Central memory CD4-positive, alpha-beta T cell (primary cell): Measurements from ENCODE around the gene PRDM16.
"Not testable (repeated sequence)": the region's sequence is repeated elsewhere in the genome, so short reads cannot be mapped to it uniquely, and the experiment has no call there.

ENCODE experiments used
- DNase-seq: peaks from one replicate; pipeline ENCODE4 v3.0.0; 2022

PRDM16 gene

GRCh38 chr1:3145532-3146325 lies 76.7 kb downstream of the PRDM16 start:
- DNase-seq: no peak

DNA sequence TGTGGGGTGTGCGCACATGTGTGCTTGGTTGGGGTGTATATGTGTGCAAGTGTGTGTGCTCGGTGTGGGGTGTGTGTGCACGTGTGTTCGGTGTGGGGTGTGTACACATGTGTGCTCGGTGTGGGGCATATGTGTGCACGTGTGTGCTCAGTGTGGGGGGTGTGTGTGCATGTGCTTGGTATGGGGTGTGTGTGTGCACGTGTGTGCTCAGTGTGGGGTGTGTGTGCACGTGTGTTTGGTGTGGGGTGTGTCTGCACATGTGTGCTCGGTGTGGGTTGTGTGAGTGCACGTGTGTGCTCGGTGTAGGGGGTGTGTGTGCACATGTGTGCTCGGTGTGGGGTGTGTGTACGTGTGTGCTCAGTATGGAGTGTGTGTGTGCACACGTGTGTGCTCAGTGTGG lies 77.5 kb downstream of the PRDM16 start:
- DNase-seq: no peak

DNA sequence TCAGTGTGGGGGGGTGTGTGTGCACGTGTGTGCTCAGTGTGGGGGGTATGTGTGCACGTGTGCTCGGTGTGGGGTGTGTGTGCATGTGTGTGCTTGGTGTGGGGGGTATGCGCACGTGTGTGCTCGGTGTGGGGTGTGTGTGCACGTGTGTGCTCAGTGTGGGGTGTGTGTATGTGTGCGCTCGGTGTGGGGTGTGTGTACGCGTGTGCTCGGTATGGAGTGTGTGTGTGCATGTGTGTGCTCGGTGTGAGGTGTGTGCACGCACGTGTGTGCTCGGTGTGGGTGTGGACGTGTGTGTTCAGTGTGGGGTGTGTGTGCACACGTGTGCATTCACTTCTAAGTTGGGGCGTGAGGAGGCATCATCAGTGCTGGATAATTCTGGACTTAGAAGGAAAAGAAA lies 77.9 kb downstream of the PRDM16 start:
- DNase-seq: no peak

- DNase-seq: no peak
Observed at GRCh38 chr1:3148171-3148570, 79.2 kb downstream of the PRDM16 start.

GRCh38 chr1:3149277-3149676 lies 80.3 kb downstream of the PRDM16 start:
- DNase-seq: no peak

GRCh38 chr1:3151456-3151855 lies 82.5 kb downstream of the PRDM16 start:
- no peak for DNase-seq

- no peak for DNase-seq
Observed at GRCh38 chr1:3152143-3152542, 83.1 kb downstream of the PRDM16 start.

- DNase-seq: no peak
Observed at GRCh38 chr1:3153197-3153596, 84.2 kb downstream of the PRDM16 start.

- no peak for DNase-seq
Observed at GRCh38 chr1:3153902-3154795, 85.1 kb downstream of the PRDM16 start.

DNA sequence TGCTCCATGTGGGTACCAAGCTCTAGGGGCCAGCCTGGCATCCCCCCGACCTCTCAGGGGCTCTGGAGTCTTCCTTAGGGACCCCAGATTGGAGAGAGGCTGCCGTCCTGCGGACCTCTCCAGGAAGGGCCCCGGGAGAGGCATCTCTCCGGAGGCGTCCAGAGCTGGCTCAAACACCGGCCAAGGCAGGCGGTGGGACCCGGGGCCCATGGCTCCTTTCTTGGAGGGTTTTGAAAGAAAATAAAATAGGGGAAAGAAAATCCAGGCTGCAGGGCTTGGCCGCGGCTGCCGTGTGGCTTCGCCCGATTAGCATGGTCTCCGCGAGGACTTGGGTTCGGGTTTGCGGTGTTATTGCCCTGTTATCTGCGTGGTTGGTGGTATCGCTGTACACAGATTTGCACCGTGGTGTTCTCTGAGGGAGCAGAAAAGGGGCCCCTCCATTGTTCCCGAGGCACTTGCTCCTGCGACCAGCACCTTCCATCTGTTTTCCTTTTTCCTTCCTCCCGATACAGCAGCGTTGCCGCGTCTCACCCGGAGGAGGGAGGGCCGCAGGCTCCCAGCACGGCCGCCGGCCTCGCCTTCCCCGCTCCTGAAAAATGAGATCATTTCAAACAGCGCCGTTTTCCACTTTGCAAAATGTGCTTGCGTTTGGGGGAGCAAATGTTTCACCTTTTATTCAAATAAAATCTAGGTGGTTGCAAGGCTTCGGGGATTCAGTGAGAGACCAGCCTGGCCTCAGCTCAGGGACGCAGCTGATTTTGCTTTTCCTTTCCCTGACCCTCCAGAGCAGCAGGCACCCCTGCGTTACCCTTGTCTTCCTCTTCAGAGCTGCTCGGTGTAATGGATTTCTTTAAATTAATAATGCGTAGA lies 86.3 kb downstream of the PRDM16 start:
- DNase-seq: no peak

- no peak for DNase-seq
Observed at GRCh38 chr1:3155926-3156220, 86.9 kb downstream of the PRDM16 start.

DNA sequence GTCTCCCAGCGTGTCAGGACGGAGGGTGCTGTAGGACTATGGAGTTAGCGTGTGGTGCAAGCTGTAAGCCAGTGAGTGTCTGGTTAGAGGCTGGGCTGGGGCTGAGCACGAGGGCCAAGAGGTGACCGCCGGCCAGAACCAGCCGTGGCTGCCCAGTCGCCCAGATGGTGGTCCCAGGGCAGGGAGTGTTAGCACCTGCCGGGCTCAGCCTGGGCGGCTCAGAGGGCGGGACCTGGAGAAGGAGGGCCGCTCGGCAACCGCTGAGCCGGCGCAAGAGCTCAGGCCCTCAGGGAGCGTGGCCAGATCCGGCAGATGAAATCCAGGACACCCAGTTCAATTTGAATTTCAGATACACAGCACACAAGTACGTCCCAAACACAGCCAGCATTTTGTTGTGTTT lies 87.9 kb downstream of the PRDM16 start:
- no peak for DNase-seq

- DNase-seq: no peak
Observed at GRCh38 chr1:3158347-3158746, 89.3 kb downstream of the PRDM16 start.

DNA sequence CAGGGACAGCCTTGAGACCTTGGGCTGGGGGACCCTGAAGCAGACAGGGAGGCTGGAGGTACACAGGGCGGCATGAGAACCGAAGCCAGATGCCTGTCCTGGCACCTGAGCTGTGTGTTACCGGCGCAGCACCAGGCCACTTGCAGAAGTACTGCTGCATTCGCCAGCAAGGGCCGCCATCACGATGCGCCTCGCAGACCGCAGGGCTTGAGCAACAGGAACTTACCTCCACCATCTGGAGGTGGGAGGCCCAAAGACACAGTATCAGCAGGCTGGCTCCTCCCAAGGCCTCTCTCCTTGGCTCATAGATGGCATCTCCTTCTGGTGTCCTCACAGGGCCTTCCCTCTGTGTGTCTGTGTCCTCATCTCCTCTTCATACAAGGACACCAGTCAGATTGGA lies 90.1 kb downstream of the PRDM16 start:
- DNase-seq: no peak

- no peak for DNase-seq
Observed at GRCh38 chr1:3159996-3160395, 91.0 kb downstream of the PRDM16 start.

DNA sequence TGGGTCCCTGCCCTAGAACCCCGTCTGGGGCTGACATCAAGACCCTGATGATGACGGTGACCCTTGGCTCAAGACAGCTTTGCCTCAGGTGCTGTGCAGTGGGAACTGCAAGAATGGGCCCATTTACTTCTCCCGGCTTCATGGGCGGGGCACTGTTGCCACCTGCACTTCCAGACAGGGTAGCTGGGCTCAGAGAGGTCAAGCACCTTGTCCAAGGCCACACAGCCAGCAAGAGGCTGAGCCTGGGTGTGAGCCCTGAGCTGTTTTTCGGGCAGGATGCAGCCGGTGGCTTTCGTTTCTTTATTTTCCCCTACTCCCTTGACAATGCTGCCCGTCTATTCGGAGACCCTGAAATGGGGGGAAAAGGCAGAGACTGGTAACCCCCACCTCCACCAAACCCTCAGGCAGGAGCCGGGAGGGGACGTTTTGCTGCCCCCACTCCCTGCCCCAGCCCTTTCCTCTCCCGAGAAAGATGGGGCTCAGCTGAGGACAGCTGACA lies 91.7 kb downstream of the PRDM16 start:
- no peak for DNase-seq

DNA sequence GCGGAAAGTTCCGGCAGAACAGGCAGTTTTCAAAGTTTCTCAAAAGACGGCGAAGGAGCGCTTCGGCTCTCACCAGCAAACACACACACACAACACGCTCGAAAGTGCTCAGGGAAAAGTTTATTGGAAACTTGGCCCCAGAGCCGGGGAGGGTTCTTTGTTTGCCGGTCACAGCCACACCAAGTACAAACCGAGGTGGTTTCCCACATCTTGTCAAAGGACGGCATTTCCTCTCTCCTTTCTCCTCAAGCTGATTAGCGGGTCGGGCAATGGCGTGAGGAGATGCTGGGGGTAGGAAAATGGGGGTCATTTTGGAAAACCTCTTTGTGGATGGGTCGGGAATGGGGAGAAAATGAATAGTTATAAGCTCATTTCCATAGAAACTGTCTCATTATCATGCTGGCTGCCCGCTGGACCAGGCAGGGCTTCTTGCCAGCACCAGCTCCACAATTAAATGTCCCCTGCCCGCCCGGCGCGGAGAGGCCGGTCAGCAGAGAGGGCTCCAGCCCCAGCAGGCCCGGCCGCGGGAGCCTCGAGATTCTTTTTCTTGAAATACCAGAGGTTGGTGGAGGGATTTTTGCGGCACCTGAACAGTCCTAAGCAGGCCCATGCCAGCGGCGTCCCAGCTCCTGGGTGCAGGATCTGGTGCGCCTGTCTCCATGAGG lies 92.3 kb downstream of the PRDM16 start:
- DNase-seq: no peak

- DNase-seq: no peak
Observed at GRCh38 chr1:3162322-3162882, 93.4 kb downstream of the PRDM16 start.

DNA sequence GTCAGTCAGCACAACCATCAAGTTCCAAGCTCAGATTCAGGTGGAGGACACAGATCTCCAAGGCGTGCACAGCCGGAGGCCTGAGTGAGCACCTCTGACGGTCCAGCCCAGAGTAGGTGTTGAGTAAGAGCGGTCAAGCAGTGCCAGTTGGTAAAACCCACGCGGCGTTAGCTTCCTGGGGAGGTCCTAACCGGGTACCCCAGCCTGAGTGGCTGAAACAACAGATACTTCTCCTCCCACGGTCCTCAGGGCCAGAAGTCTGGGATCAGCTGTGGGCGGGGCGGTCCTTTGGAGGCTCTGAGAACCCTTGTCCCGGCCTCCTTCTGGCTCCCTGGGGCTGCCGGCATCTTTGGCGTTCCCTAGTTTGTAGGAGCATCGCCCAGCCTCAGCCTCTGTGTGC lies 94.4 kb downstream of the PRDM16 start:
- DNase-seq: no peak

DNA sequence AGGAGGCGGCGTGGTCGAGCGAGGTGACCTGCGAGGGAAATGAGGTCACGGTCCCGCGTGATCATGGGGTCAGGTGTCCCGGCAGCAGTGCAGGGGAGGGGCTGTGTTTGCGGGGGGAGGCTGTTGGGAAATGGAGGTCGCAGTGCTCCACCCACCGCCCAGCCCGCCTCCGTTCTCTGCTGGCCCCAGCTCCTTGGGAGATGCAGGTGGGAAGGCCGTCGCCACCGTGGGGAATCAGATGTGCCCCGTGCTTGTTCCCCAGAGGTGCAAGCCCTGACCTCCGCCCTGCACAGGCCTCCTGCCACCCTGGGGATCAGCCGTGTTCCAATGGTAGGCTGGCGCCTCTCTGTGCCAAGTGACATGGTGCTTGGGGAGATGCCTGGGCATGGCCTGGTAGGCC lies 95.7 kb downstream of the PRDM16 start:
- no peak for DNase-seq

GRCh38 chr1:3165189-3165588 lies 96.2 kb downstream of the PRDM16 start:
- DNase-seq: not testable (repeated sequence)
